H9 (cell line): Measurements from ENCODE around the gene APLF. TPM values are rescaled to one million over a fixed set of nuclear protein-coding genes. Genes with fewer than 3 reads are reported as not detected.

Experiments used
- DNase-seq: peaks from one replicate; pipeline ENCODE4 v3.0.0-alpha.2; 2017
- H2AFZ ChIP-seq: one replicate; pipeline ENCODE4 v1.6.1; 2013; ENCODE audit warnings: mild to moderate bottlenecking, low read length, control low read depth, moderate library complexity
- H2AK5ac ChIP-seq: 2 replicates; pipeline ENCODE4 v1.6.1; 2013; ENCODE audit warnings: low read length, control low read depth, mixed read lengths; ENCODE audit not compliant: insufficient read length
- H2BK120ac ChIP-seq: one replicate; pipeline ENCODE4 v1.6.1; 2013; ENCODE audit warnings: low read depth, mild to moderate bottlenecking, low read length, control low read depth, inconsistent platforms; ENCODE audit not compliant: poor library complexity, severe bottlenecking
- H2BK12ac ChIP-seq: 2 replicates; pipeline ENCODE4 v1.6.1; 2013; ENCODE audit warnings: low read length, control low read depth, mixed read lengths, low read depth; ENCODE audit not compliant: insufficient read length
- H2BK15ac ChIP-seq: 2 replicates; pipeline ENCODE4 v1.6.1; 2013; ENCODE audit warnings: low read depth, low read length, control low read depth
- H2BK20ac ChIP-seq: one replicate; pipeline ENCODE4 v1.6.1; 2013; ENCODE audit warnings: low read depth, mild to moderate bottlenecking, low read length, control low read depth, inconsistent platforms; ENCODE audit not compliant: poor library complexity, severe bottlenecking
- H2BK5ac ChIP-seq: 2 replicates; pipeline ENCODE4 v1.6.1; 2013; ENCODE audit warnings: low read length, control low read depth, mixed read lengths; ENCODE audit not compliant: insufficient read length
- H3K14ac ChIP-seq: 2 replicates; pipeline ENCODE4 v1.6.1; 2013; ENCODE audit warnings: low read length, control low read depth; ENCODE audit not compliant: insufficient read depth
- H3K18ac ChIP-seq: 2 replicates; pipeline ENCODE4 v1.6.1; 2013; ENCODE audit warnings: low read depth, mild to moderate bottlenecking, mixed read lengths, low read length, control low read depth; ENCODE audit not compliant: insufficient read length
- H3K23ac ChIP-seq: 2 replicates; pipeline ENCODE4 v1.6.1; 2013; ENCODE audit warnings: low read length, control low read depth, mixed read lengths, low read depth; ENCODE audit not compliant: insufficient read length
- H3K23me2 ChIP-seq: 2 replicates; pipeline ENCODE4 v1.6.1; 2013; ENCODE audit warnings: low read depth, mild to moderate bottlenecking, mixed read lengths, low read length, control low read depth; ENCODE audit not compliant: insufficient read length, poor library complexity, severe bottlenecking
- H3K27ac ChIP-seq: 2 replicates; pipeline ENCODE4 v1.5.1; 2013; ENCODE audit warnings: low read length, control low read depth, mixed read lengths, low read depth; ENCODE audit not compliant: insufficient read length
- H3K27me3 ChIP-seq: 2 replicates; pipeline ENCODE4 v1.6.1; 2013; ENCODE audit warnings: low read length, control low read depth, inconsistent platforms; ENCODE audit not compliant: insufficient read depth
- H3K4ac ChIP-seq: 2 replicates; pipeline ENCODE4 v1.6.1; 2013; ENCODE audit warnings: low read depth, mild to moderate bottlenecking, control low read depth, inconsistent platforms, low read length, moderate library complexity
- H3K4me1 ChIP-seq: 2 replicates; pipeline ENCODE4 v1.6.1; 2013; ENCODE audit warnings: low read length, control low read depth, inconsistent platforms; ENCODE audit not compliant: insufficient read depth
- H3K4me2 ChIP-seq: 2 replicates; pipeline ENCODE4 v1.6.1; 2013; ENCODE audit warnings: low read length, control low read depth, mixed read lengths; ENCODE audit not compliant: insufficient read length, insufficient read depth
- H3K56ac ChIP-seq: 2 replicates; pipeline ENCODE4 v1.6.1; 2013; ENCODE audit warnings: low read depth, mild to moderate bottlenecking, mixed read lengths, low read length, control low read depth; ENCODE audit not compliant: insufficient read length
- H3K79me1 ChIP-seq: 2 replicates; pipeline ENCODE4 v1.6.1; 2013; ENCODE audit warnings: low read depth, mild to moderate bottlenecking, moderate library complexity, low read length, control low read depth, inconsistent platforms; ENCODE audit not compliant: insufficient read depth, poor library complexity, severe bottlenecking
- H3K79me2 ChIP-seq: 2 replicates; pipeline ENCODE4 v1.6.1; 2013; ENCODE audit warnings: low read length, control low read depth, inconsistent platforms; ENCODE audit not compliant: insufficient read depth
- H3K9ac ChIP-seq: 2 replicates; pipeline ENCODE4 v1.6.1; 2013; ENCODE audit warnings: low read length, control low read depth, mixed read lengths; ENCODE audit not compliant: insufficient read length; ENCODE audit errors: extremely low read depth
- H3K9me3 ChIP-seq: one replicate; pipeline ENCODE4 v1.6.1; 2013; ENCODE audit warnings: low read depth, low read length, inconsistent platforms; ENCODE audit not compliant: control insufficient read depth
- H3T11ph ChIP-seq: one replicate; pipeline ENCODE4 v1.6.1; 2013; ENCODE audit warnings: mild to moderate bottlenecking, low read length, control low read depth, inconsistent platforms
- H4K20me1 ChIP-seq: one replicate; pipeline ENCODE4 v1.6.1; 2013; ENCODE audit not compliant: control insufficient read depth, insufficient read length, insufficient read depth
- H4K5ac ChIP-seq: 2 replicates; pipeline ENCODE4 v1.6.1; 2013; ENCODE audit warnings: low read depth, mild to moderate bottlenecking, mixed read lengths, low read length, control low read depth; ENCODE audit not compliant: insufficient read length
- H4K8ac ChIP-seq: replicated peaks from 2 replicates; pipeline ENCODE4 v1.6.1; 2013; ENCODE audit warnings: low read length, control low read depth, mixed read lengths, low read depth; ENCODE audit not compliant: insufficient read length
- H4K91ac ChIP-seq: 2 replicates; pipeline ENCODE4 v1.6.1; 2013; ENCODE audit warnings: low read depth, mild to moderate bottlenecking, moderate library complexity, mixed read lengths, low read length, control low read depth; ENCODE audit not compliant: insufficient read length
- H3K27ac Mint-ChIP-seq, 3 experiments: 2 replicates in 2 of 3; 3 replicates in 1 of 3; pipeline ENCODE4 v1.8.0; 2020 to 2021; ENCODE audit warnings: mixed read lengths in 3 of 3, mild to moderate bottlenecking in 1 of 3, moderate library complexity in 1 of 3
- H3K27me3 Mint-ChIP-seq: 2 replicates; pipeline ENCODE4 v1.8.0; 2021; ENCODE audit warnings: low read depth, mild to moderate bottlenecking, moderate library complexity, mixed read lengths
- H3K36me3 Mint-ChIP-seq, 3 experiments: 2 replicates in 2 of 3; 3 replicates in 1 of 3; pipeline ENCODE4 v1.8.0; 2020 to 2021; ENCODE audit warnings: low read depth in 3 of 3, mixed read lengths in 3 of 3; ENCODE audit not compliant: insufficient read depth in 1 of 3
- H3K4me1 Mint-ChIP-seq, 2 experiments: 2 replicates each; pipeline ENCODE4 v1.8.0; 2020; ENCODE audit warnings: mixed read lengths in 2 of 2
- H3K4me3 Mint-ChIP-seq, 2 experiments: 2 replicates in 1 of 2; 3 replicates in 1 of 2; pipeline ENCODE4 v1.8.0; 2020 to 2021; ENCODE audit warnings: mild to moderate bottlenecking in 2 of 2, mixed read lengths in 2 of 2, moderate library complexity in 1 of 2
- H3K9me3 Mint-ChIP-seq, 2 experiments: 2 replicates in 1 of 2; 3 replicates in 1 of 2; pipeline ENCODE4 v1.8.0; 2020; ENCODE audit warnings: mild to moderate bottlenecking in 2 of 2, mixed read lengths in 2 of 2, moderate library complexity in 1 of 2
- WGBS: extraction: QIAGEN DNeasy Blood & Tissue Kit; methylation state at CpG from one replicate; pipeline ENCODE4 v1.1.7; 2013; ENCODE audit warnings: missing lambda C conversion rate, low lambda C conversion rate, mixed read lengths; ENCODE audit not compliant: insufficient read length; ENCODE audit errors: extremely low coverage; 5-methylcytosine and 5-hydroxymethylcytosine counted together
- total RNA-seq: library from RNA; stranded (reverse); gene quantifications from 2 replicates; pipeline ENCODE4 v1.2.1, GENCODE V29; 2021
- TF ChIP-seq, protein P1 (sequence below): fragments of 200-600 bp; sonication (generic); conservative IDR thresholded peaks from 3 replicates; pipeline ENCODE4 v1.8.0; 2021; ENCODE audit warnings: antibody characterized with exemption, mild to moderate bottlenecking

APLF gene
- total RNA-seq, 1 experiment from 2014 or later = 3.7 TPM

DNA sequence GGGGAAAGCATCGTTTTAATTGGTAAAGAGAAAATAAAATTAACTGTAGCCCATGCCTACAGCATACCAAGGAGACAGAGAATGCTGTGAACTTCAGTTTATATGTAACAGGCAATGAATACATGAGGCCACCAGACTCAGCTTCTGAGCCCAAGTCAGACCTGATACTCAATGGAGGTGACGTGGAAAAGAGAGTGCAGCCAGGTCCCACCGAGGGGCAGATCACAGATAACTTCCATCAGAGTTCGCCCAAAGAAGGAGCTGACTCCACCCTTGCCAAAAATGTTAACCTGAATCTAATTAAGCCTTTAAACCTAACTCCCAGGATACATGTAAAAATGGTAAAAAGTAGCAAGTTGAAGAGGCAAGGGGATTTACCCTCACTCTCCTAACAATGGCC, 123.8 kb downstream of the APLF start:
- H2BK12ac ChIP-seq = no peak overlapping the region
- H2BK15ac ChIP-seq = no peak overlapping the region
- no peak for DNase-seq
- WGBS = no CpG with 5 or more reads among the region's 4 CpGs
- H4K20me1 ChIP-seq = no peaks in the 10 kb centered on the region
- H2BK120ac ChIP-seq = no peak overlapping the region
- H3K56ac ChIP-seq = no peak overlapping the region
- H3T11ph ChIP-seq = no peak overlapping the region
- no peaks in the 10 kb centered on the region for H3K79me1 ChIP-seq
- H2BK5ac ChIP-seq = no peak overlapping the region
- no peak overlapping the region for H4K8ac ChIP-seq
- H3K23me2 ChIP-seq = no peaks in the 10 kb centered on the region
- no peak overlapping the region for H2BK20ac ChIP-seq
- Mint-ChIP-seq H3K27me3 (no peaks in the 10 kb centered on the region), H3K4me3 (no peak overlapping the region), H3K9me3 (peaks cover 0 to 3% of the 10 kb centered on the region in 2 experiments; a peak in 1 of 5 replicates), H3K27ac (no peak overlapping the region), H3K36me3 (no peaks in the 10 kb centered on the region), H3K4me1 (0 out of 4 replicates have a peak, but pooled peaks cover 0 to 2% of the 10 kb centered on the region in 2 experiments)
- no peaks in the 10 kb centered on the region for H3K27me3 ChIP-seq
- no peak overlapping the region for H3K4ac ChIP-seq
- no peak overlapping the region for H4K5ac ChIP-seq
- H2AFZ ChIP-seq = no peak overlapping the region
- H3K14ac ChIP-seq = no peak overlapping the region
- TF ChIP-seq, protein P1, sequence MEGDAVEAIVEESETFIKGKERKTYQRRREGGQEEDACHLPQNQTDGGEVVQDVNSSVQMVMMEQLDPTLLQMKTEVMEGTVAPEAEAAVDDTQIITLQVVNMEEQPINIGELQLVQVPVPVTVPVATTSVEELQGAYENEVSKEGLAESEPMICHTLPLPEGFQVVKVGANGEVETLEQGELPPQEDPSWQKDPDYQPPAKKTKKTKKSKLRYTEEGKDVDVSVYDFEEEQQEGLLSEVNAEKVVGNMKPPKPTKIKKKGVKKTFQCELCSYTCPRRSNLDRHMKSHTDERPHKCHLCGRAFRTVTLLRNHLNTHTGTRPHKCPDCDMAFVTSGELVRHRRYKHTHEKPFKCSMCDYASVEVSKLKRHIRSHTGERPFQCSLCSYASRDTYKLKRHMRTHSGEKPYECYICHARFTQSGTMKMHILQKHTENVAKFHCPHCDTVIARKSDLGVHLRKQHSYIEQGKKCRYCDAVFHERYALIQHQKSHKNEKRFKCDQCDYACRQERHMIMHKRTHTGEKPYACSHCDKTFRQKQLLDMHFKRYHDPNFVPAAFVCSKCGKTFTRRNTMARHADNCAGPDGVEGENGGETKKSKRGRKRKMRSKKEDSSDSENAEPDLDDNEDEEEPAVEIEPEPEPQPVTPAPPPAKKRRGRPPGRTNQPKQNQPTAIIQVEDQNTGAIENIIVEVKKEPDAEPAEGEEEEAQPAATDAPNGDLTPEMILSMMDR = no peak
- no peaks in the 10 kb centered on the region; the same call in 1 of the 2 replicates for H3K4me1 ChIP-seq
- no peak overlapping the region for H3K23ac ChIP-seq
- no peak overlapping the region for H3K18ac ChIP-seq
- no peak overlapping the region for H3K27ac ChIP-seq
- H3K79me2 ChIP-seq = no peaks in the 10 kb centered on the region
- H3K4me2 ChIP-seq = no peak overlapping the region
- no peaks in the 10 kb centered on the region for H3K9me3 ChIP-seq
- no peak overlapping the region for H4K91ac ChIP-seq
- no peak overlapping the region for H2AK5ac ChIP-seq
- no peak overlapping the region for H3K9ac ChIP-seq
